HepG2 (cell line): Measurements from ENCODE around the gene SPTSSB. TPM values are rescaled to one million over a fixed set of nuclear protein-coding genes. Genes with fewer than 3 reads are reported as not detected.

ENCODE experiments used
- ATAC-seq: fragments of 200-7000 bp; cut with Tn5 transposase; 3 replicates; pipeline ENCODE4 v1.9.1; 2020; ENCODE audit warnings: mild to moderate bottlenecking, moderate library complexity
- BruUV-seq: library from RNA; stranded (reverse); fragments of 400-500 nt; replicated peaks from 2 replicates; lab custom pipeline; 2021; lab: Mats Ljungman, UMichigan
- CTCF ChIA-PET: fragments of 300-600 bp; formaldehyde crosslinking; extraction: SDS; loops from one replicate; lab custom pipeline; 2021; ENCODE audit warnings: low total read pairs, inconsistent platforms, low intra/inter-chr PET ratio; lab: Yijun Ruan, JAX
- POLR2A ChIA-PET: fragments of 350-600 bp; sonication (Branson Sonifier 250); formaldehyde crosslinking; loops from one replicate; lab custom pipeline; 2020; ENCODE audit warnings: antibody characterized with exemption, inconsistent platforms; lab: Yijun Ruan, JAX
- DNase-seq: peaks from one replicate; pipeline ENCODE4 v3.0.0-alpha.2; 2015; ENCODE audit warnings: low spot score
- FAIRE-seq: peaks from 3 replicates; lab custom pipeline; 2011; peaks lifted over from hg19 to GRCh38; lab: Jason Lieb, UNC
- H2AFZ ChIP-seq: one replicate; pipeline ENCODE4 v1.6.1; 2011; ENCODE audit warnings: low read length, inconsistent platforms
- H3K27ac ChIP-seq: fragments of 300-600 bp; 3 replicates; pipeline ENCODE4 v1.8.0; 2011; ENCODE audit warnings: mixed run types, mild to moderate bottlenecking, mixed read lengths, low read length, inconsistent platforms; ENCODE audit not compliant: insufficient read depth; ENCODE audit errors: extremely low read length
- H3K27me3 ChIP-seq, 2 experiments: fragments of 200-600 bp in 1 of 2; 2 replicates in 1 of 2; 3 replicates in 1 of 2; pipeline versions ENCODE4 v1.6.0 to v1.8.0; 2011; ENCODE audit warnings: low read length in 2 of 2, mild to moderate bottlenecking in 2 of 2, moderate library complexity in 2 of 2, inconsistent platforms in 1 of 2; ENCODE audit not compliant: insufficient read depth in 2 of 2, control insufficient read depth in 1 of 2
- H3K36me3 ChIP-seq, 2 experiments: fragments of 200-600 bp in 1 of 2; replicated peaks in 1 of 2; 2 replicates in 1 of 2; 3 replicates in 1 of 2; pipeline versions ENCODE4 v1.5.1 to v1.8.0; 2011; ENCODE audit warnings: low read length in 2 of 2, inconsistent platforms in 1 of 2; ENCODE audit not compliant: insufficient read depth in 2 of 2, control insufficient read depth in 1 of 2
- H3K4me1 ChIP-seq: 2 replicates; pipeline ENCODE4 v1.5.1; 2012; ENCODE audit warnings: low read length, inconsistent platforms; ENCODE audit not compliant: insufficient read depth
- H3K4me2 ChIP-seq: 2 replicates; pipeline ENCODE4 v1.6.0; 2011; ENCODE audit warnings: low read depth, low read length, inconsistent platforms
- H3K4me3 ChIP-seq, 3 experiments: fragments of 200-600 bp in 1 of 3; sonication (generic), shearing (Covaris generic) in 1 of 3; replicated peaks in 1 of 3; 2 replicates each; pipeline ENCODE4 v1.5.1; 2011 to 2016; ENCODE audit warnings: low read length in 3 of 3, inconsistent platforms in 2 of 3, low read depth in 2 of 3, mild to moderate bottlenecking in 2 of 3, control low read depth in 1 of 3, mixed read lengths in 1 of 3; ENCODE audit not compliant: insufficient read depth in 1 of 3
- H3K79me2 ChIP-seq: one replicate; pipeline ENCODE4 v1.6.1; 2011; ENCODE audit warnings: low read length, inconsistent platforms; ENCODE audit not compliant: insufficient read depth
- H3K9ac ChIP-seq: 2 replicates; pipeline ENCODE4 v1.6.0; 2011; ENCODE audit warnings: mild to moderate bottlenecking, low read depth, low read length, inconsistent platforms; ENCODE audit not compliant: insufficient read depth
- H3K9me3 ChIP-seq: 2 replicates; pipeline ENCODE4 v1.5.1; 2012; ENCODE audit warnings: mild to moderate bottlenecking, low read length
- H4K20me1 ChIP-seq: 2 replicates; pipeline ENCODE4 v1.6.0; 2011; ENCODE audit warnings: inconsistent platforms, mild to moderate bottlenecking, low read length, moderate library complexity; ENCODE audit not compliant: insufficient read depth
- ARNT2 ChIP-seq: sonication (generic); formaldehyde crosslinking; IDR thresholded peaks from 2 replicates; pipeline ENCODE4 v1.8.0; 2022; ENCODE audit warnings: mild to moderate bottlenecking, low read depth, missing genetic modification reagents, moderate library complexity
- ATAD3A ChIP-seq: sonication (generic); formaldehyde crosslinking; IDR thresholded peaks from 2 replicates; pipeline ENCODE4 v1.4.0; 2020; ENCODE audit warnings: missing genetic modification reagents
- ESRRA ChIP-seq: sonication (generic); formaldehyde crosslinking; IDR thresholded peaks from 2 replicates; pipeline ENCODE4 v1.5.1; 2020; ENCODE audit warnings: mild to moderate bottlenecking, low read depth, missing genetic modification reagents
- HOXA5 ChIP-seq: sonication (generic); formaldehyde crosslinking; IDR thresholded peaks from 2 replicates; pipeline ENCODE4 v1.4.0; 2020; ENCODE audit warnings: missing genetic modification reagents
- KLF9 ChIP-seq: IDR thresholded peaks from 2 replicates; pipeline ENCODE4 v1.6.1; 2016; ENCODE audit warnings: low read depth
- LBX2 ChIP-seq: sonication (generic); formaldehyde crosslinking; IDR thresholded peaks from 2 replicates; pipeline ENCODE4 v1.5.0; 2020; ENCODE audit warnings: missing genetic modification reagents, mild to moderate bottlenecking, borderline replicate concordance
- PAF1 ChIP-seq: IDR thresholded peaks from 2 replicates; pipeline ENCODE4 v1.6.1; 2016; ENCODE audit warnings: missing genetic modification reagents, missing compliant biosample characterization
- REXO4 ChIP-seq: sonication (generic); formaldehyde crosslinking; IDR thresholded peaks from 2 replicates; pipeline ENCODE4 v1.8.0; 2022; ENCODE audit warnings: missing genetic modification reagents, mild to moderate bottlenecking, borderline replicate concordance
- RFXAP ChIP-seq: sonication (generic); formaldehyde crosslinking; IDR thresholded peaks from 2 replicates; pipeline ENCODE4 v1.4.0; 2020; ENCODE audit warnings: missing genetic modification reagents, borderline replicate concordance
- RNF219 ChIP-seq: sonication (generic); formaldehyde crosslinking; IDR thresholded peaks from 2 replicates; pipeline ENCODE4 v1.5.0; 2020; ENCODE audit warnings: mild to moderate bottlenecking, missing genetic modification reagents
- SALL2 ChIP-seq: sonication (generic); formaldehyde crosslinking; IDR thresholded peaks from 2 replicates; pipeline ENCODE4 v1.8.1; 2023; ENCODE audit warnings: mild to moderate bottlenecking, missing genetic modification reagents, inconsistent platforms
- SIN3A ChIP-seq: IDR thresholded peaks from 2 replicates; pipeline ENCODE4 v1.6.1; 2011; ENCODE audit warnings: low read depth, mild to moderate bottlenecking, control low read depth, low read length, borderline replicate concordance
- XBP1 ChIP-seq: sonication (generic); formaldehyde crosslinking; IDR thresholded peaks from 2 replicates; pipeline ENCODE4 v1.5.0; 2020; ENCODE audit warnings: missing genetic modification reagents
- ZBTB20 ChIP-seq: sonication (generic); formaldehyde crosslinking; IDR thresholded peaks from 2 replicates; pipeline ENCODE4 v1.8.1; 2023; ENCODE audit warnings: missing genetic modification reagents, low read depth, mild to moderate bottlenecking, borderline replicate concordance
- ZEB1 ChIP-seq: IDR thresholded peaks from 2 replicates; pipeline ENCODE4 v1.6.1; 2012; ENCODE audit warnings: mild to moderate bottlenecking, low read depth, inconsistent platforms; ENCODE audit not compliant: insufficient replicate concordance
- ZNF878 ChIP-seq: sonication (generic); formaldehyde crosslinking; IDR thresholded peaks from 2 replicates; pipeline ENCODE4 v1.8.1; 2023; ENCODE audit warnings: mild to moderate bottlenecking, missing genetic modification reagents, moderate library complexity
- ZSCAN20 ChIP-seq: sonication (generic); formaldehyde crosslinking; IDR thresholded peaks from 2 replicates; pipeline ENCODE4 v1.4.0; 2020; ENCODE audit warnings: missing genetic modification reagents, mild to moderate bottlenecking, borderline replicate concordance
- WGBS: methylation state at CpG from one replicate; pipeline ENCODE4 v1.1.6; 2017; ENCODE audit warnings: low lambda C conversion rate; 5-methylcytosine and 5-hydroxymethylcytosine counted together
- in situ Hi-C: cut with HindIII; loops from 2 replicates; pipeline ENCODE4 v1.10.0; 2017; ENCODE audit warnings: low pct_unique_long_range_greater_than_20kb; ENCODE audit not compliant: extremely low pct_ligation_motif_present
- intact Hi-C: fragments of 100-400 bp; cut with micrococcal nuclease; formaldehyde crosslinking; loops from one replicate; pipeline ENCODE4 v1.10.0; 2022; ENCODE audit not compliant: unreplicated experiment
- polyA plus RNA-seq, 8 experiments: library from polyadenylated mRNA; depleted of rRNA in 3 of 8; stranded (reverse) in 7 of 8; unstranded in 1 of 8; fragments of >200 nt; fragmentation: Illumina TruSeq in 4 of 8; extraction: Trizol in 4 of 8; gene quantifications; 2 replicates each; pipeline versions ENCODE4 v1.2.1 to v1.2.3, GENCODE V29; 2011 to 2016; ENCODE audit warnings: low read depth in 4 of 8, missing spikeins in 1 of 8, mixed read lengths in 1 of 8; ENCODE audit not compliant: insufficient read depth in 1 of 8
- total RNA-seq, 5 experiments: library from RNA; depleted of rRNA; stranded (reverse); fragments of >200 nt; fragmentation: Illumina TruSeq; extraction: Trizol; gene quantifications; 2 replicates each; pipeline ENCODE4 v1.2.3, GENCODE V29; 2016; ENCODE audit warnings: low read depth in 1 of 5

Gene SPTSSB
- total and polyA plus RNA-seq, 2 of the 13 experiments (the other 11 are each of a cell fraction or from before 2014, with no cell fraction given): 0.51 to 2.4 TPM

GRCh38 chr3:161349529-161350312 lies 21.6 kb downstream of the SPTSSB start (continued):
- TF ChIP-seq SIN3A: no peak
- no peak for TF ChIP-seq ATAD3A (CRISPR knock-in tag)
- TF ChIP-seq, all 625 proteins: peak for 4

GRCh38 chr3:161348796-161349400 lies 22.4 kb downstream of the SPTSSB start:
- no peak for DNase-seq
- BruUV-seq: no TSS peak
- no peaks in the 10 kb centered on the region for H3K9me3 ChIP-seq
- TF ChIP-seq SALL2 (CRISPR knock-in tag) (no peak), KLF9 (no peak), ZSCAN20 (CRISPR knock-in tag) (no peak), ZEB1 (no peak), ARNT2 (no peak), RFXAP (no peak), ZNF878 (CRISPR knock-in tag) (no peak), ESRRA (CRISPR knock-in tag) (no peak), PAF1 (CRISPR knock-in tag) (no peak), LBX2 (no peak), RNF219 (CRISPR knock-in tag) (no peak), ZBTB20 (CRISPR knock-in tag) (no peak), HOXA5 (CRISPR knock-in tag) (no peak), REXO4 (CRISPR knock-in tag) (no peak), XBP1 (CRISPR knock-in tag) (no peak)
- CTCF ChIA-PET: no interaction called here
- no peak for FAIRE-seq
- H4K20me1 ChIP-seq: no peaks in the 10 kb centered on the region
- POLR2A ChIA-PET: no interaction called here
- H2AFZ ChIP-seq: no peak overlapping the region
- no peaks in the 10 kb centered on the region; a peak in 1 of 5 replicates for H3K27me3 ChIP-seq
- WGBS: 47% methylated on average over 2 of the region's 2 CpGs
- in situ Hi-C loops: no loop called here
- ATAC-seq: no peak
- no peak overlapping the region for H3K4me2 ChIP-seq
- H3K9ac ChIP-seq: no peak overlapping the region
- H3K79me2 ChIP-seq: no peaks in the 10 kb centered on the region
- no peaks in the 10 kb centered on the region for H3K36me3 ChIP-seq
- intact Hi-C loops: no loop called here
- H3K4me1 ChIP-seq: peaks cover 18% of the 10 kb centered on the region
- no peak overlapping the region for H3K27ac ChIP-seq
- H3K4me3 ChIP-seq: no peak overlapping the region
